NCI-H187 (cell line): ENCODE results near the gene TXNRD1.
"Not testable (repeated sequence)": the region's sequence is repeated elsewhere in the genome, so short reads cannot be mapped to it uniquely, and the experiment has no call there.

Source experiments
- DNase-seq, 2 experiments: peaks; one replicate each; lab custom pipeline; 2025; lab: John Stamatoyannopoulos, UW

Gene TXNRD1

GRCh38 chr12:104190641-104191176 lies 24.9 kb upstream of the TXNRD1 start:
- DNase-seq: no peak

GRCh38 chr12:104197264-104197663 lies 18.3 kb upstream of the TXNRD1 start:
- DNase-seq: no peak

- no peak for DNase-seq
These were observed 15.6 kb upstream of the TXNRD1 start for GRCh38 chr12:104199964-104200363.

GRCh38 chr12:104201238-104202001 lies 14.2 kb upstream of the TXNRD1 start:
- peak; percentile 7 to 19 for DNase-seq

- DNase-seq: no peak
These were observed 10.7 kb upstream of the TXNRD1 start for GRCh38 chr12:104204690-104205480.

- DNase-seq: no peak
These were observed 8.0 kb upstream of the TXNRD1 start for GRCh38 chr12:104207416-104208205.

- DNase-seq: no peak
These were observed 3.1 kb upstream of the TXNRD1 start for GRCh38 chr12:104212516-104212915.

GRCh38 chr12:104213952-104214351 lies 1.6 kb upstream of the TXNRD1 start:
- DNase-seq: no peak

GRCh38 chr12:104216521-104216924 lies 944 bp downstream of the TXNRD1 start:
- DNase-seq: no peak

- not testable (repeated sequence) for DNase-seq
These were observed 2.9 kb downstream of the TXNRD1 start for GRCh38 chr12:104218506-104218905.

GRCh38 chr12:104218935-104219334 lies 3.4 kb downstream of the TXNRD1 start:
- DNase-seq: no peak

- DNase-seq: no peak
These were observed 3.8 kb downstream of the TXNRD1 start for GRCh38 chr12:104219361-104219892.

GRCh38 chr12:104219908-104220404 lies 4.4 kb downstream of the TXNRD1 start:
- DNase-seq: no peak

- no peak for DNase-seq
These were observed 5.4 kb downstream of the TXNRD1 start for GRCh38 chr12:104220931-104221330.

- DNase-seq: no peak
These were observed 7.4 kb downstream of the TXNRD1 start for GRCh38 chr12:104222976-104223375.

GRCh38 chr12:104223712-104224111 lies 8.1 kb downstream of the TXNRD1 start:
- DNase-seq: no peak

- DNase-seq: no peak
These were observed 11.1 kb downstream of the TXNRD1 start for GRCh38 chr12:104226672-104227071.

GRCh38 chr12:104230304-104231095 lies 14.9 kb downstream of the TXNRD1 start:
- no peak for DNase-seq

- no peak for DNase-seq
These were observed 17.2 kb downstream of the TXNRD1 start for GRCh38 chr12:104232609-104233280.

- no peak for DNase-seq
These were observed 19.4 kb downstream of the TXNRD1 start for GRCh38 chr12:104234926-104235499.
